Measurements from ENCODE around the gene PTPRM. TPM values are rescaled to one million over a fixed set of nuclear protein-coding genes. Genes with fewer than 3 reads are reported as not detected.
"Not testable (repeated sequence)": the region's sequence is repeated elsewhere in the genome, so short reads cannot be mapped to it uniquely, and the experiment has no call there.

PTPRM gene
- total RNA-seq, 1 experiment from 2014 or later, result 32.0 TPM

DNA sequence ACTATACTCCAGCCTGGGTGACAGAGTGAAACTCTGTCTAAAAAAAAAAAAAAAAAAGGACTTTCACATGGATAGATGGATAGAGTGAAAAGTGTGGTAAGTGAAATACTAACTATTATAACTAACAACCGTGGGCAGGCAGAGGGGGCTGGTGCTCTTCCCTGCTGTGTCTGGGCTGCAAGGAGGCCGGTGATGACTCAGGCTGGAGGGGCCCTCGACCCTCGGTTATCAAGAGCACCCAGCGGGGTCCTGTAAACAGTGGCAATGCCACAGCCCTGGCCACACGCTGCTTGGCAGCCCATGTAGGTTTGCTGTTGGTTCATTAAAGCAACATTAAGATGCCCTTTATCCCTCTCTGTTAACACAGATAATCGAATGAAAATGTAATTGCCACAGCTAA, 857.4 kb downstream of the PTPRM start:
- DNase-seq (ENCODE audit: low read depth), result no peak

DNA sequence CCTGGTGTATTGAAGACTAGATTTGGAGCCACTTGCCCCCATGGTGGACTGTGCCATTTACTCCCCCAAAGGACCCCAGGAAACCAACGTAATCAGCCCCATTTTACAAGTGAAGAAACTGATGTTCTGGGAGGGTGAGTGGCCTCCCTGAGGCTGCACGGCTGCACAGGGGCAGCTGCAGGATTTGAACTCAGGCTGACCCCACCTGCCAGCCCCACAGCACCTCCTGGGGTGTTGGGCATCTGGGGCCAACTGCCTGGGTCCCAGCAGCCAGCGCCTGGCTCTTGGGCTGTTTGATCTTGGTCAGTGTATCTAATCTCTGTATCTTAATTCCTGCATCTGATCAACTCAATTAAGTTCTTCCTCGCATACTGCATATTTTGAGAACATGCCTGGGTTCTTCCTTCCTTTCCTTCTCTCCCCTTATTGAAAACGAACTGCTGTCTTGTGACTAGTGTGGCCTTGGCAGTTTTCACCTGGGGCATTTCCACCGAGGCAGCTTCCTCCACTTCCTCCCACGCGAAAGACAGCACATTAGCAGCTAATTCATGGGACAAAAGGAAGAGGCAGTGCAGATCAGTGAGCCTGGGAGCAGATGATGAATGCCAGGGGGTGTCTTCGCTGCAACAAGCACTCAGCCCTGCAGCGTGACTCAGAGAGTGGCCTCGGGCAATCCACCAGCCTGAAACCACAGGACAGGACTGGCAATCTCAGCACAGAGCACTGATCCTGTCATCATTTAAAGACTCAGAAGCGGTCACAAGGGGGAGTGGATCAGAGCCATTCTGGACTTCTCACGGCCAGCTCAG, 858.0 kb downstream of the PTPRM start:
- DNase-seq (ENCODE audit: low read depth), result peak; percentile 97

DNA sequence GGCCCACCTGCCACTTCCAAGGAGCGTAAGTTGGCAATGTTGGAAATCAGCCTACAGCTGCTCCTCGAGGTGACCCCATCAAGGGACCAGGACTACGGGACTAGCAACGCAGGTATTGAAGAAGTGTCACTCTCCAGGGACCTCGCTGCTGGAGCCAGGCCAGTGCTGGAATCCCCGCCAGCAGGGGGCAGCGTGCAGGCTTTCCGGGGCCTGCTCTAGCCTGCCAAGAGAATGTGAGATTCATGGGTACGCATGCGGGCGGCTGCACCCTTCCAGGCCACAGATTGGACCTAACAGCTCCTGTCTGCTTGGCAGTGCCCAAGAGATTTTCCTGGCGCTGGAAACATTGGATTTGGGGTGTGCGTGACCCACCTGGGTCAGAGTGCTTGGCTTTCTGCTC, 859.3 kb downstream of the PTPRM start:
- no peak for DNase-seq (ENCODE audit: low read depth)

DNA sequence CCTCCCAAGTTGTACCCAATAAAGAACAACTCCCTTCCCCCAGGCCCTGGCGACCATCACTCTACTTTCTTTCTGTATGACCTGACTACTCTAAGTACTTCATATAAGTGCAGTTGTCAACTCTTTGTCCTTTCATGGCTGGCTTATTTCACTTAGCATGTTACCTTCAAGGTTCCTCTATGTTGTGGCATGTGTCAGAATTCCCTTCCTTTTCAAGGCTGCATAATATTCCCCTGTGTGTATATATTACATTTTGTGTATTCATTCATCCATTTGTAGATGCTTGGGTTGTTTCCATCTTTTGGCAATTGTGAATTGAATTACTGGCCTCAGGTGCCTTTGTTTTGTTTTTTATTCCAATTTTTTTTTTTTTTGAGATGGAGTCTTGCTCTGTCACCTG, 860.2 kb downstream of the PTPRM start:
- no peak for DNase-seq (ENCODE audit: low read depth)

DNA sequence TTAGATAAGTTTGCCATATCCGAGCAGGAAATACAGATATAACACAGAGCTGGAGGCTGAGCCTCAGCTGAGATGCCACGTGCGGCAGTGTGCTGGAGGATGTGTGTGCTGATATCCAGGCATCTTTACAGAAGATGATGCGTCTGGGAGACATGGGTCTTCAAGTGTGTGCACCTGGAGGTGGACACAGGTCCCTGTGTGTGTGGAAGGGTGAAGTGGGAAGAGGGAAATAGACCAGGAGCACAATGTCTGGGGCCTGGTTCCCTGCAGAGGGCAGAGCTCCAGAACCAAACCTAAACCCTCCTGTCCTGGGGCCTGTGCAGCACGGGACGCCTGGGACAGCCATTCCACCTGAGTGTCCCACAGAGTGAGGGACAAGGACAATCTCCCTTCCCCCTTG, 861.8 kb downstream of the PTPRM start:
- no peak for DNase-seq (ENCODE audit: low read depth)

DNA sequence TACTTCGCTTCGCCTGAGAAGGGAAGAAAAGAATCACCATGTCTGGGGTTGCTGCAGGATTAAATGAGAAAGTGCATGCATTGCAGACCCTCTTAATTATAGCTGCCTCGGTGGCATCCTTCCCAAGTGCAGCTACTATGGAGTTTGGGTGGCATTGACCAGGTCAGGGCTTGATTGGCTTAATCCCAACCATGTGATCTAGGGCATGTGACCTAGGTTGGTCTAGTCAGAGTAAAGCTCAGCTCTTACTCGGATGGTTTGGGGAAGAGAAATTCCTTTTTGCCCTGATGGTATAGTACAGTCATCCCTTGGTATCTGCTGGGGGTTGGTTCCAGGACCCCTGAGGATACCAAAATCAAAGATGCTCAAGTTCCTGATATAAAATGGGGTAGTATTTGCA, 863.9 kb downstream of the PTPRM start:
- no peak for DNase-seq (ENCODE audit: low read depth)

DNA sequence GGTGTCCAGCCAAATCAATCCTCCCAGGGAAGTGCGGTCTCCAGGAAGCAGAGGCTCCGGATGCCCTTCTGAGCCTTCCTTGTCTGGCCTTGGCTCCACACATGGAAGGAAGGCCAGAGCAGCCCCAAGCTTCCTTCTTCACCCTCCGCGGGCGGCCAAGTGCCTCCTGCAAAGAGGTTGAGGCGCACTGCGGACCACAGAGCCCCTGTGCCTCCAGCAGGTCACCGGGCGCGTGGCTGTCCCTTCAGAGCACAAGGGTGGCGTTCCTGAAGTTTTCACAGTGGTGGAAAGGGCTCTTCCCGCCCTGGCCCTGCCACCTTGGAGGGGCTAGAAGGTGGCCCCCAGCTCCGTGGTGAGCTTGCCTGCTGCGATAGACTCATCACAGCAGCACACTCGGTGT, 866.2 kb downstream of the PTPRM start:
- no peak for DNase-seq (ENCODE audit: low read depth)

DNA sequence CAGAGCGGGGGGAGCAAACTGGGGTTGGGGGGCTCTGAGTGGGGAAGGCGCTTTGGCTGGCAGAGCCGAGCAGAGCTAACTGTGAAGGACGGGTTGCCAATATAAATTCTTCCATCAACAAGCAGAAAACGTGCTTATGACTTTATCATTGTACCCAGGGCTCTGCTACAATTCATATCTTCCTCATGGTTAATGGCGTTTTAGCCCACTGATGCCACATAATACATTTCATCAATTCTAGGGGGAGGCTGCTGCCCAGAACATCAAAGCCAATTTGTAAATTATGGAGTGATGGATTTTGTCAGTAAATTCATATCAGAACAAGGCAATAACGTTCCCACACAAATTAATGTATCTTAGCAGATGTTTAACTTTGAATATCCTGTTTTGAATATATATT, 866.7 kb downstream of the PTPRM start:
- no peak for DNase-seq (ENCODE audit: low read depth)

DNA sequence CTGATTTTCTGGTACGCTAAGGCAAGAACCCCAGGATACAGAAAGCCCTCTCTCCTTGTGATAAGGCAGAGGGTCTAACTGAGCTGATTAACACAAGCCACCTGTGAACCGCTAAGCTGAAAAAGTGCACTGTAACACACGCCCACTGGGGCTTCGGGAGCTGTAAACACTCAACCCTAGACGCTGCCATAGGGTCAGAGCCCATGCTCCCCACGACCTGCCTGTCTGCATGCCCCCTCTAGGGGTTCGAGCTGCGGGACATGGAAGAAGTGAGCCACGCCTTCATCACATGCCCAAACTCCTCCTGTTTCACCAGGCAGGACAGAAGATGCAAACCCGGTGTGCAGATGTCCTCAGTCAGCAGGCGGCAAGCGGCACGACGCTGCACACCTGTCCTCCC, 868.3 kb downstream of the PTPRM start:
- DNase-seq (ENCODE audit: low read depth), result no peak

DNA sequence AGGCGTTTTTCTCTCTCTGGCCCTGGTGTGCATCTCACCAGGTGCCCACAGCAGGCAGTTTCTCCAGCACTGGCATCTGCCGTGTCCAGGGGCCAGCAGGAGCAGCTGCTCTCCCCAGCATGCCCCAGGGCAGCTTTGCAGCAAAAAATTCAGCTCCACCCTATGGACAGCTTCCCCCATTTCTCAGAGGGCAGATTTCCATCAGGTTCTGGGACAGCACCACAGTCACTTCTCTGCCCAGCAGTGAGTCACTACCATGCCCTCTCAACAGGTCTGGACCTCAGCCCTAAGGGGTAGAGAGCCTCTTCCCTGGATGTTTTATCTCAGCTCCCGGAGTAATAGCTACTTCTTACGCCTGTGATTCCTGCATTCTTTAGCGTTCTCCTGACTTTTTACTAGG, 871.9 kb downstream of the PTPRM start:
- peak; percentile 74 for DNase-seq (ENCODE audit: low read depth)

DNA sequence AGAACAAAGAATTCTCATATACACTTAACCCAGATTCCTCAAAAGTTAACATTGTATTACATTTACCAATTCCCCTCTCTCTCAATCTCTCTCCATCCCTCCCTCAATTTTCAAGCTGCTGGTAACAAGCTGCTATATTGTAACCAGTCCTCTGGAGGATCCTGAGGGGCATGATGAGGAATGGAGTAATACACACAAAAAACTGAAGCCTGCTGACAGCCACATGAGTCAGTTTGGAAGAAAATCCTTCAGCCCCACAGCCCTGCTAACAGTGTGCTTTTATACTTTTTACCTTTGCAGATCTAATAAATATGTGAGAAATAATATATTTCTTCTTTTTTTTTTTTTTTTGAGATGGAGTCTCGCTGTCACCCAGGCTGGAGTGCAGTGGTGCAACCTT, 876.4 kb downstream of the PTPRM start:
- DNase-seq (ENCODE audit: low read depth), result no peak

DNA sequence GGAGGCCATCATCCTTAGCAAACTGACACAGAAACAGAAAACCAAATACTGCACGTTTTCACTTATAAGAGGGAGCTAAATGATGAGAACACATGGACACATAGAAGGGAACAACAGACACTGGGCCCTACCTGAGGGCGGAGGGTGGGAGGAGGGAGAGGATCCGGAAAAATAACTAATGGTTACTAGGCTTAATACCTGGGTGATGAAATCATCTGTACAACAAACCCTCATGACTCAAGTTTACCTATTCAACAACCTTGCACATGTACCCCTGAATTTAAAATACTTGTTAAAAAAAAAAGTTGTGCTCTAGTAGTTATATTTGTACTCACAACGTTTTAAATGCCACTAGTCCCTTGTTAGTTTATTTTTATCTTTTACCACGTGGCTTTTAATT, 879.8 kb downstream of the PTPRM start:
- not testable (repeated sequence) for DNase-seq (ENCODE audit: low read depth)

DNA sequence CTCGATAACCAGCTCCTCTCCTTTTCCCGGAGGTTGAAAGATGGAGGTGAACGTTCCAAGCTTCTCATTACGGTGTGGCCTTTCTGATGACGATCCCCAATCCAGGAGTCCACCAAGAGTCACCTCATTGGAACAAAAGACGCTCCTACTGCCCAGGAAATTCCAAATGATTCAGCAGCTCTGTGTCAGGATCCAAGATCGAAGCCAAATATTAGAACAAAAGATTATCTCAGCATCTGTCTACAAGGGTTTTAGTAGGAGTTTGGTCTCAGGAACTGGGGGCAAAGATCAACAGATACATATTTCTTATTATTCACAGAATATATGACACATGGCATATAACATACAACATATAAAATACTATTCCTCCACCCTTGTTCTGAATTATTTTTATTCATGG, 881.0 kb downstream of the PTPRM start:
- DNase-seq (ENCODE audit: low read depth), result no peak

DNA sequence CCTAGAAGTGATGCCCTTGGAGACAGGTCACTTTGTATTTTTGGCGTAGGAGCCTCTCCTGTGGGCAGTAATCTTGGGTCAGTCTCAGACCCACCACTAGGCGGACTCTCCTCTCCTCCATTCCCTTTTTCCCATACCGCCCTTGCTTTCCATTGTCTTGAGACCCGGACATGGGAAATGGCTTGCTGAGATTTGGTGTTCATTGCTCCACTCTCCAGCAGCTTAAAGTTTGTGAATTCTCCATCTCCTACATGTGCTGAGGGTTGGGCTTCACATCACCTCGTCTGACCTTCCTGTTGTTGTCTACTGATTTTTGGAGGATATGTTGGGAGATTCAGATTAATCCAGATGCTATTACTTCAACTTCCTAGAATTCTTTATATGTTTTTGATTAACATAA, 882.9 kb downstream of the PTPRM start:
- DNase-seq (ENCODE audit: low read depth), result peak; percentile 34

DNA sequence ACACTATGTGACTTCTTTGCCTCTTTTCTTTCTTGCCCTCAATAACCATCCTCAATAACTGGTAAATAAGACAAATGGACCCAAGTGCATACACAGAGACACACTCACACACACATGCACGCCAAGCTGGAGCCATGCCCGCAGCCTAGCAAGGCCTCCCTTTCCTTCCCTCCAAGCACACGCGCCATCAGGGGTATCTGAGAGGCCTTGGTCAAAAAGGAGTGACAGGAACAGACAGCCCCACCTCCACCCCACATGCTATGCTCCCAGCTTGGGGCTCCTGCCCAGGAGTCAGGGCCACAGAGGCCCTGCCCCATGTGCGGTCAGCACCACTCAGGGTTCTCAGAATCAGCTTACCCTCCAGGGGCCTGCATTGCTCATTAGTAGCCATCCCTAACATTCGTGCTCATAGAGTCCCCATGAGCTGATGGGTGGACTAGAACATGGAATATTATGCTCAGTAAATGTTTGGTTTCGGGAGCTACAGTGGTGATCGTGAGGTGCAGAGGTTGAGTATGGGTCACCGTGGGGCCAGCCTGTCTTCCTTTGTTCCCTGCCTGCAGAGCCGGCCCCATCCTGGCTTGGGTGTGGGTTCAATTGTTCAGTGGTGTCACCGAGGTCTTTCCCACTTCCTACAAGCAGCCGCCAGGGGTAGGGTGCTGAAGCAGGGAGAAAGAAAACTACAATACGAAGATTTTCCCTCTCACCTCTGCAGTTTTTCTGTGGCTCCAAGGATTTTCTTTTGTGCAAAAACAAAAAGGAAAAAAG, 884.0 kb downstream of the PTPRM start:
- DNase-seq (ENCODE audit: low read depth), result no peak

DNA sequence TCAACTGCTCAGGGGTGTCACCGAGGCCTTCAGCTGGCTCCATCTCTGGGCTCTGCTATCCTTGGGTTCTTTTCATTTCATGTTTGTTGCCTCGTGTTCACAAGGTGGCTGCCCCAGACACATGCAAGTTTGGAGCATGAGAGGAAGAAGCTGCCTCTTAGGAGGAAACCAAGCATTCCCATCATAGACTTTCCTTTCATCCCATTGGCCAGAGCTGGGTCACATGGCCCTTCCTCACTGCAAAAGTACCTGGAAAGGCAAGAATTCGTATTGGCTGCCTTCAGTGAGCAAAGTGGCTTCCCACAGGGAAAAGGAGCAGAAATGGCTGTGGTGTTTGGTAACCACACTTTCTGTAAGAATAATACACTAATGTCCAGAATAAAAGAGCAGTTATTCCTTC, 886.4 kb downstream of the PTPRM start:
- DNase-seq (ENCODE audit: low read depth), result no peak

DNA sequence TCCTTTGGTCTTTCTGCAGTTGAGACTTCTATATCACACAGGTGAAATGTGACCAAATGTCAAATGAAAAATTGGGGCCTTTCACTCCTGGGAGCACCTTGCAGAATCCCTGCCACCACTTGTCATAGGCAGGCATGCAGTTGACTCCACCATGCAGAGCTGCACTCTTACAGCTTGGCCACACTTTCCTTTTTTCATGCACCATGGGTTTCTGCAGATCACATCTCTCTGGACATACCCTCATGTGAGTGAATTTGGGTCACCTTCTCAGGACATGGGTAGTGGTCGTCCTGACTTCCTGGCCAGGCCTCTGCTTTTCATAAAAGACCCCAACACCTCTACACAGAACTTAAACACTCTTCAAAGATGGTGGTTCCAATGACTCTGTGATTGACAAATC, 887.0 kb downstream of the PTPRM start:
- DNase-seq (ENCODE audit: low read depth), result no peak

DNA sequence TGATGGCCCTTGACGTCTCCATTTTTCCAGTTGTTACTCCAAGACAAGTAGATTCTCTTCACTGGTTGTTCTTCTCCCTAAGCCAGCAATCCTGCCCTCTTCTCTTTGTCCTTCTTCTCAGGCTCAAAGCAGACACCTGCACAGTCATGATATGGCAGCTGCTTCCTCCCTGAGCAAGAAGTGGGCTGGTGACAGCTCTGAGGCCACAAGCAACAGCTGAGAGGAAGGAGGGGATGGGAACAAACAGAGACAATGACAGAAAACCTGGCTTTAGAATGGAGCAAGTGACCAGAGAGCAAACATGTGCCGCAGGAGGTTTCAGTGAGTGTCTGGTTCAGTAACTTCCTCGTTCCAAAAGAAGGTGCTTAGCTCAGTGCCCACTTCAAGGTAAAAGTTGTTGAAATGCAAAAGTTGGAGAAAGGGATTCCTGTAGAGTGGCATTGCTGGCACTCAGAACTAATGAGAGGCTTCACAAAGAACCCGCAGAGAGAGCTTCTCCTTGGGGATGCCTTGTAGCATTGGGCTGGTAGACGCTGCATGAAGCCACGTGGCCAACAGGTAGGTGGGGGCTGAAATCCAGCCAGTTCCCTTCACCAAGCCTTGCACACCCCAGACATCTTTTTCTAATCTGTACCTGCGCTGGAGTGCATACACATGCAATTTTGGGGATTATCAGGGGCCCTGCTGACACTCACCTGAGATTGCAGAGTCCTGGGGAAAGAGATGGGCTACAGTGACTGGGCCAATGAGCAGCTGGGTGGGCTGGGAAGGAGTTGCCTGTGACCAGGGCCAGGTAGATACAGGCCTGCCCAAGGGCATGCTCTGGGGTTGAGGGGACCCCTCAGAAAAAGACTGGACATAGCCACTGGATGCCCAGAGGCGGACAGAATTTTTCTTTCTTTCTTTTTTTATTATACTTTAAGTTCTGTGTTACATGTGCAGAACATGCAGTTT, 888.8 kb downstream of the PTPRM start:
- DNase-seq (ENCODE audit: low read depth), result no peak
